ENCODE data around the gene MAPK4. TPM values are rescaled to one million over a fixed set of nuclear protein-coding genes. Genes with fewer than 3 reads are reported as not detected.
"Not testable (repeated sequence)": the region's sequence is repeated elsewhere in the genome, so short reads cannot be mapped to it uniquely, and the experiment has no call there.

The MAPK4 gene
- total RNA-seq, 1 donor from 2014 or later, result 16.3 TPM

GRCh38 chr18:50757358-50757757 lies 197.5 kb downstream of the MAPK4 start:
- H3K36me3 Mint-ChIP-seq (ENCODE audit: insufficient read depth), result no peaks in the 10 kb centered on the region
- no peak for DNase-seq (ENCODE audit: low spot score, unreplicated experiment)

GRCh38 chr18:50769463-50769862 lies 209.6 kb downstream of the MAPK4 start:
- Mint-ChIP-seq H3K9me3 (ENCODE audit: low read depth) (peaks cover 48% of the 10 kb centered on the region), H3K27me3 (no peaks in the 10 kb centered on the region)

More at GRCh38 chr18:50757358-50757757, 197.5 kb downstream of the MAPK4 start:
- H3K4me1 Mint-ChIP-seq (ENCODE audit: low read depth), result peaks cover 4% of the 10 kb centered on the region
- TF ChIP-seq, protein P1, sequence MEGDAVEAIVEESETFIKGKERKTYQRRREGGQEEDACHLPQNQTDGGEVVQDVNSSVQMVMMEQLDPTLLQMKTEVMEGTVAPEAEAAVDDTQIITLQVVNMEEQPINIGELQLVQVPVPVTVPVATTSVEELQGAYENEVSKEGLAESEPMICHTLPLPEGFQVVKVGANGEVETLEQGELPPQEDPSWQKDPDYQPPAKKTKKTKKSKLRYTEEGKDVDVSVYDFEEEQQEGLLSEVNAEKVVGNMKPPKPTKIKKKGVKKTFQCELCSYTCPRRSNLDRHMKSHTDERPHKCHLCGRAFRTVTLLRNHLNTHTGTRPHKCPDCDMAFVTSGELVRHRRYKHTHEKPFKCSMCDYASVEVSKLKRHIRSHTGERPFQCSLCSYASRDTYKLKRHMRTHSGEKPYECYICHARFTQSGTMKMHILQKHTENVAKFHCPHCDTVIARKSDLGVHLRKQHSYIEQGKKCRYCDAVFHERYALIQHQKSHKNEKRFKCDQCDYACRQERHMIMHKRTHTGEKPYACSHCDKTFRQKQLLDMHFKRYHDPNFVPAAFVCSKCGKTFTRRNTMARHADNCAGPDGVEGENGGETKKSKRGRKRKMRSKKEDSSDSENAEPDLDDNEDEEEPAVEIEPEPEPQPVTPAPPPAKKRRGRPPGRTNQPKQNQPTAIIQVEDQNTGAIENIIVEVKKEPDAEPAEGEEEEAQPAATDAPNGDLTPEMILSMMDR (IDR thresholded peaks at IDR 0.05; ENCODE audit: unreplicated experiment), result no peak
- H3K27me3 Mint-ChIP-seq, result peaks cover 3% of the 10 kb centered on the region
- no peak overlapping the region for H3K4me3 Mint-ChIP-seq (ENCODE audit: low read depth)
- no peak overlapping the region for H3K27ac Mint-ChIP-seq
- no peaks in the 10 kb centered on the region for H3K9me3 Mint-ChIP-seq (ENCODE audit: low read depth)

DNA sequence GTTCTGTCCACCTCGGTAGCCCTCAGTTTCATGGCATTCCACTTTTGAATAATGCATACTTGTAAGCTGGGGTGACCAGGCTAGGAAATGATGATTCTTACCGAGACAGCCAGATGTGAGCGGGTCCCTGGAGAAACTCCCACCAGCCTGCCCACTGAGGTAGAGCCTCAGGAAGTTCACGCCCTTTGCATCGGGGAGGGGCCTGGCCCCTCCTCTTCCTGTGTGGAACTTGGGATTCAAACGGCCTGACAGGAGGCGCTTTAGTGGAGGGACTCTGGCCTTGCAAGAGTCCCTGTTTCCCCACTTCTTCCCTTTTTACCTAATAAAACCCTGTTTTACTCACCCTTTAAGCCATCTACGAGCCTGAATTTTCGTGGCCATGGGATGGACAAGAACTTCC lies 215.3 kb downstream of the MAPK4 start:
- TF ChIP-seq, protein P1 (IDR thresholded peaks at IDR 0.05; ENCODE audit: unreplicated experiment), result no peak
- Mint-ChIP-seq H3K36me3 (ENCODE audit: insufficient read depth) (peaks cover 3% of the 10 kb centered on the region), H3K9me3 (ENCODE audit: low read depth) (peaks cover 29% of the 10 kb centered on the region), H3K27ac (no peak overlapping the region), H3K4me1 (ENCODE audit: low read depth) (no peaks in the 10 kb centered on the region), H3K4me3 (ENCODE audit: low read depth) (no peak overlapping the region), H3K27me3 (peaks cover 3% of the 10 kb centered on the region)
- DNase-seq (ENCODE audit: low spot score, unreplicated experiment), result no peak

More at GRCh38 chr18:50769463-50769862, 209.6 kb downstream of the MAPK4 start:
- Mint-ChIP-seq H3K4me3 (ENCODE audit: low read depth) (no peak overlapping the region), H3K36me3 (ENCODE audit: insufficient read depth) (peaks cover 3% of the 10 kb centered on the region), H3K4me1 (ENCODE audit: low read depth) (no peaks in the 10 kb centered on the region), H3K27ac (no peak overlapping the region)
- DNase-seq (ENCODE audit: low spot score, unreplicated experiment), result no peak
- TF ChIP-seq, protein P1 (IDR thresholded peaks at IDR 0.05; ENCODE audit: unreplicated experiment), result no peak

DNA sequence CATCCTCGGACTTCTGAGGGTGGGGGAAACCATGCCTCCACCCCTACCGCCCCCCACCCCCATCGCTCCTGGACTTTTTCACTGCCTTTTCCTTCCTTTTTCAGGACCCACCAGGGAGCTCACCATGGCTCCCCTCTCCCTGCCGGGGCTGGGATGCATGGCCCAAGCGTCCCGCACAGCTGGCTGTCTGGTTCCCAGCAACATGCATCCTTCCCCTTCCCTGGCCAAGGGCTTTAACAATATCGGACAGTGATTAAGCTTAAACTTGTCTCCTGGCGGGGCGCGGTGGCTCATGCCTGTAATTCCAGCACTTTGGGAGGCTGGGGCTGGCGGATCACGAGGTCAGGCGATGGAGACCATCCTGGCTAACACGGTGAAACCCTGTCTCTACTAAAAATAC lies 215.8 kb downstream of the MAPK4 start:
- no peak for DNase-seq (ENCODE audit: low spot score, unreplicated experiment)
- peaks cover 3% of the 10 kb centered on the region for H3K36me3 Mint-ChIP-seq (ENCODE audit: insufficient read depth)
- peaks cover 3% of the 10 kb centered on the region for H3K27me3 Mint-ChIP-seq
- H3K9me3 Mint-ChIP-seq (ENCODE audit: low read depth), result peaks cover 24% of the 10 kb centered on the region
- TF ChIP-seq, protein P1 (IDR thresholded peaks at IDR 0.05; ENCODE audit: unreplicated experiment), result no peak
- no peak overlapping the region for H3K4me3 Mint-ChIP-seq (ENCODE audit: low read depth)
- no peaks in the 10 kb centered on the region for H3K4me1 Mint-ChIP-seq (ENCODE audit: low read depth)
- H3K27ac Mint-ChIP-seq, result no peak overlapping the region

- H3K27me3 Mint-ChIP-seq, result peaks cover 3% of the 10 kb centered on the region
- no peak overlapping the region for H3K4me3 Mint-ChIP-seq (ENCODE audit: low read depth)
- H3K36me3 Mint-ChIP-seq (ENCODE audit: insufficient read depth), result peaks cover 2% of the 10 kb centered on the region
- no peak for DNase-seq (ENCODE audit: low spot score, unreplicated experiment)
- no peaks in the 10 kb centered on the region for H3K4me1 Mint-ChIP-seq (ENCODE audit: low read depth)
- TF ChIP-seq, protein P1 (IDR thresholded peaks at IDR 0.05; ENCODE audit: unreplicated experiment), result no peak
- H3K9me3 Mint-ChIP-seq (ENCODE audit: low read depth), result peaks cover 21% of the 10 kb centered on the region
- no peak overlapping the region for H3K27ac Mint-ChIP-seq
Observed at GRCh38 chr18:50776383-50776782, 216.5 kb downstream of the MAPK4 start.

- not testable (repeated sequence) for DNase-seq (ENCODE audit: low spot score, unreplicated experiment); H3K27me3 Mint-ChIP-seq; H3K4me1 Mint-ChIP-seq (ENCODE audit: low read depth); H3K36me3 Mint-ChIP-seq (ENCODE audit: insufficient read depth); H3K9me3 Mint-ChIP-seq (ENCODE audit: low read depth); H3K4me3 Mint-ChIP-seq (ENCODE audit: low read depth); H3K27ac Mint-ChIP-seq
Observed at GRCh38 chr18:50779021-50779420, 219.1 kb downstream of the MAPK4 start.

Measured in progenitor cell of endocrine pancreas (in vitro differentiated cells).